NCI-H510A (cell line): ENCODE results near the gene PLCB1.
A peak's percentile ranks its signal among the peaks of the same experiment; 100 is the strongest.

Experiments used
- DNase-seq: peaks from one replicate; lab custom pipeline; 2025; lab: John Stamatoyannopoulos, UW

PLCB1 gene

GRCh38 chr20:8783734-8784133 is 651.7 kb downstream of the PLCB1 start:
- DNase-seq, result no peak

- DNase-seq, result no peak
Measured at GRCh38 chr20:8786383-8786782, 654.3 kb downstream of the PLCB1 start.

GRCh38 chr20:8787090-8787489 is 655.0 kb downstream of the PLCB1 start:
- DNase-seq, result no peak

- no peak for DNase-seq
Measured at GRCh38 chr20:8788275-8788674, 656.2 kb downstream of the PLCB1 start.

GRCh38 chr20:8788831-8789230 is 656.8 kb downstream of the PLCB1 start:
- no peak for DNase-seq

- DNase-seq, result no peak
Measured at GRCh38 chr20:8790442-8791074, 658.5 kb downstream of the PLCB1 start.

- no peak for DNase-seq
Measured at GRCh38 chr20:8795404-8795803, 663.3 kb downstream of the PLCB1 start.

GRCh38 chr20:8796088-8796660 is 664.1 kb downstream of the PLCB1 start:
- DNase-seq, result no peak

- no peak for DNase-seq
Measured at GRCh38 chr20:8798505-8798904, 666.4 kb downstream of the PLCB1 start.

GRCh38 chr20:8800089-8800488 is 668.0 kb downstream of the PLCB1 start:
- no peak for DNase-seq

- DNase-seq, result no peak
Measured at GRCh38 chr20:8801686-8802085, 669.6 kb downstream of the PLCB1 start.

- DNase-seq, result no peak
Measured at GRCh38 chr20:8803065-8803464, 671.0 kb downstream of the PLCB1 start.

- DNase-seq, result no peak
Measured at GRCh38 chr20:8803941-8804340, 671.9 kb downstream of the PLCB1 start.

- no peak for DNase-seq
Measured at GRCh38 chr20:8805737-8806442, 673.8 kb downstream of the PLCB1 start.

GRCh38 chr20:8807480-8808201 is 675.6 kb downstream of the PLCB1 start:
- DNase-seq, result no peak

GRCh38 chr20:8808202-8808535 is 676.1 kb downstream of the PLCB1 start:
- no peak for DNase-seq

- DNase-seq, result no peak
Measured at GRCh38 chr20:8809107-8809953, 677.3 kb downstream of the PLCB1 start.

- DNase-seq, result no peak
Measured at GRCh38 chr20:8811801-8812594, 679.9 kb downstream of the PLCB1 start.

- DNase-seq, result peak; percentile 49
Measured at GRCh38 chr20:8812817-8813216, 680.8 kb downstream of the PLCB1 start.

GRCh38 chr20:8815208-8815607 is 683.1 kb downstream of the PLCB1 start:
- no peak for DNase-seq

- no peak for DNase-seq
Measured at GRCh38 chr20:8829256-8829655, 697.2 kb downstream of the PLCB1 start.
